ENCODE results near the gene ZDHHC18. TPM values are rescaled to one million over a fixed set of nuclear protein-coding genes. Genes with fewer than 3 reads are reported as not detected.
"Not testable (repeated sequence)": the region's sequence is repeated elsewhere in the genome, so short reads cannot be mapped to it uniquely, and the experiment has no call there.

The ZDHHC18 gene
- total and polyA plus RNA-seq, 9 donors: 8.4 to 20.2 (median 16.3) TPM

DNA sequence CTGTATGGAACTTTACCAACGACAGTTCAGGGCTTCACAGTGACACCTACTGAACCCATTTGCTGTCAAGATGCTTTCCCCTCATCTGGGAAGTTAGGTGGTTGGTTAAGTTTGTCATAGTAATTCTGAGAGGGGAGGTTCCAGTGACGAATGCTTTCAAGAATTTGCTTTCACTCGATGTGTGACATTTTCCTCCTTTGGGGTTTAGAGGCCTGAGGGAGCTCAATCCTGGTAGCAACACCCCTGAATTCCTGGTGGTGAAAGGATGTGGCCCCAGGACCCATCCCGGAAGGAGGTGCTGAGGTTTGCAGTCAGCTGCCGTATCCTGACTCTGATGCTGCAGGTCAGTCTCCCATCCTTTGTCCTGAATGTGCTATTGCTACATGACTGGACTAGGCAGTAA lies 35.9 kb upstream of the ZDHHC18 start:
- WGBS (ENCODE audit: insufficient coverage): 59% methylated on average over 3 of the region's 5 CpGs
- no peak overlapping the region for H3K4me3 ChIP-seq (ENCODE audit: low read length)
- no peak for DNase-seq
- no peak overlapping the region for H3K27ac ChIP-seq (ENCODE audit: low read length)
- no peaks in the 10 kb centered on the region for H3K9me3 ChIP-seq (replicated peaks; ENCODE audit: control insufficient read depth, low read depth, low read length)
- peaks cover 36% of the 10 kb centered on the region for H3K4me1 ChIP-seq (ENCODE audit: control insufficient read depth, insufficient read depth, low read length)
- no peaks in the 10 kb centered on the region for H3K27me3 ChIP-seq (ENCODE audit: control insufficient read depth, insufficient read depth, low read length)
- H3K36me3 ChIP-seq (ENCODE audit: control insufficient read depth, insufficient read depth, low read length): peaks cover 27% of the 10 kb centered on the region

DNA sequence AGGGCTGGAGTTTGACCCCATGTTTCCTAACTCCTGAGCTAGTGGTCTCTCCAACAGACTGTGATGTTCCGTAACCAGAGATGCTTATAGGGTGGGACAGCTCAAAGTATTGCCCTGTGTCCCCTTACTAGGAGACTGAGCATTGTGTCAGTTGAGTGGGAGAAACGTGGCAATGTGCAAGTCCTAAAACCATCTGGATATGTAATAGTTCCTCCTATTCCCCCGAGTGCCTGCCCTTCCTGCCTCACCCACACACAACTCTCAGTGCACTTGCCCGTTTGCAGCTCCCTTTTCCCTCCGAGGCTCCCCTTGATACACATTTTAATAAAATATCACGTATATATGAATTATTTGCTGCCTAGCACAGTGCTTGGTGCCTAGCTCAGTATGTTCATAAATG lies 35.3 kb upstream of the ZDHHC18 start:
- no peak overlapping the region for H3K27ac ChIP-seq (ENCODE audit: low read length)

DNA sequence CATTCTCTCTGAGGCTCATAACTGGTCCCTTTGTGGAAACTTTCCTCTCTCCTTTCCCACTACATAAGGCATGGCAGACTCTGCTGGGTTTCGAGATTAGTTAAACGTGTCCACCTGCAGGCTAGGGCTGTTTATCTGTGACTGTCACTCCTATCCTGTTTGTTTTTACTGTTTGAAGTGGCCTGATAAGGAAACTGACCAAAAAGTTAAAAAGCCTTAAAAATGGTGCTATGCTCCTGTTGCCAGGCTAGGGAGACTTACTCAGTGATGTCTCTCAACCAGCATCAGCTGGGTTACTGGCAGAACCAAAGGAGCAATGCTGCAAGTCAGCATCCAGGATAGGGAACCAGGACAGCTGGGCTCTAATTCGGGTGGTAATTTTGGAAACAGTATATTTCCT lies 34.9 kb upstream of the ZDHHC18 start:
- Histone ChIP-seq H3K9me3 (replicated peaks; ENCODE audit: control insufficient read depth, low read depth, low read length) (no peaks in the 10 kb centered on the region), H3K4me1 (ENCODE audit: control insufficient read depth, insufficient read depth, low read length) (peaks cover 26% of the 10 kb centered on the region), H3K4me3 (ENCODE audit: low read length) (no peak overlapping the region), H3K36me3 (ENCODE audit: control insufficient read depth, insufficient read depth, low read length) (peaks cover 27% of the 10 kb centered on the region), H3K27me3 (ENCODE audit: control insufficient read depth, insufficient read depth, low read length) (no peaks in the 10 kb centered on the region), H3K27ac (ENCODE audit: low read length) (no peak overlapping the region)
- 29% methylated on average over 1 of the region's 3 CpGs for WGBS (ENCODE audit: insufficient coverage)
- DNase-seq: no peak

More for the DNA sequence above, 35.3 kb upstream of the ZDHHC18 start:
- peaks cover 27% of the 10 kb centered on the region for H3K36me3 ChIP-seq (ENCODE audit: control insufficient read depth, insufficient read depth, low read length)
- no peaks in the 10 kb centered on the region for H3K27me3 ChIP-seq (ENCODE audit: control insufficient read depth, insufficient read depth, low read length)
- H3K9me3 ChIP-seq (replicated peaks; ENCODE audit: control insufficient read depth, low read depth, low read length): no peaks in the 10 kb centered on the region
- no peak for DNase-seq
- H3K4me3 ChIP-seq (ENCODE audit: low read length): no peak overlapping the region
- peaks cover 30% of the 10 kb centered on the region for H3K4me1 ChIP-seq (ENCODE audit: control insufficient read depth, insufficient read depth, low read length)
- 100% methylated on average over 1 of the region's 6 CpGs for WGBS (ENCODE audit: insufficient coverage)

DNA sequence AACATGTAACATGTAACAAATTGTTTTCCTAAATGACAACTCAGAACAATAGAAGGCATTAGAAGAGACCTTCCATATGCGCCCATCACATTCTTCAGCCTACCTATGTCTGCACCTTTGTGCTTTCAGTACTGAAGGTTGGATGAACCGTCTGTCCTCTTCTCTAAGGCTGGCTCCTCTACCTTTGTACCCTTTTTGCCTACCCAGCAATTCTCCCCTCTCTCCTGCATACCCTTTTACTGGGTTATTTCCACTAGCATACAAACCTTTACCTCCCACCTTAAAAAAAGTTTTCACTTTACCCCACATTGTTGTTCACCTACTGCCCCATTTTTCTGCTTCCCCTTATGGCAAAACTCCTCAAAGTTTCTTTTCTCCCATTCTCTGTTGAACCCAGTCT lies 33.6 kb upstream of the ZDHHC18 start:
- Histone ChIP-seq H3K4me3 (ENCODE audit: low read length) (no peak overlapping the region), H3K9me3 (replicated peaks; ENCODE audit: control insufficient read depth, low read depth, low read length) (no peaks in the 10 kb centered on the region), H3K27ac (ENCODE audit: low read length) (no peak overlapping the region), H3K27me3 (ENCODE audit: control insufficient read depth, insufficient read depth, low read length) (no peaks in the 10 kb centered on the region), H3K4me1 (ENCODE audit: control insufficient read depth, insufficient read depth, low read length) (peaks cover 19% of the 10 kb centered on the region), H3K36me3 (ENCODE audit: control insufficient read depth, insufficient read depth, low read length) (peaks cover 27% of the 10 kb centered on the region)
- no peak for DNase-seq
- 86% methylated on average over 2 of the region's 2 CpGs for WGBS (ENCODE audit: insufficient coverage)

DNA sequence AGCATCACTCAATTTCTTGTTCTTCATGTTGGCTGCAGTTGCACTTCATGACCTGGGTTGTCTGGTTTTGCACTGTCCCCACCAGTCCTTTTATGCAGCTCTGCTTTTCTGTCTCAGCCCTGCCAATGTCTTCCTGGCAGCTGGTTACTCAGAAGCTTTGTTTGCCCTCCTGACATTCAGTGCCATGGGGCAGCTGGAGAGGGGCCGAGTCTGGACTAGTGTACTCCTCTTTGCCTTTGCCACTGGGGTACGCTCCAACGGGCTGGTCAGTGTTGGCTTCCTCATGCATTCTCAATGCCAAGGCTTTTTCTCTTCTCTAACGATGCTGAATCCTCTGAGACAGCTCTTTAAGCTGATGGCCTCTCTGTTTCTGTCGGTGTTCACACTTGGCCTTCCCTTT lies 32.1 kb upstream of the ZDHHC18 start:
- no peak for DNase-seq
- Histone ChIP-seq H3K27ac (ENCODE audit: low read length) (no peak overlapping the region), H3K4me1 (ENCODE audit: control insufficient read depth, insufficient read depth, low read length) (peaks cover 17% of the 10 kb centered on the region), H3K36me3 (ENCODE audit: control insufficient read depth, insufficient read depth, low read length) (peaks cover 27% of the 10 kb centered on the region), H3K27me3 (ENCODE audit: control insufficient read depth, insufficient read depth, low read length) (no peaks in the 10 kb centered on the region), H3K9me3 (replicated peaks; ENCODE audit: control insufficient read depth, low read depth, low read length) (no peaks in the 10 kb centered on the region), H3K4me3 (ENCODE audit: low read length) (no peak overlapping the region)
- WGBS (ENCODE audit: insufficient coverage): 93% methylated on average over 5 of the region's 5 CpGs

DNA sequence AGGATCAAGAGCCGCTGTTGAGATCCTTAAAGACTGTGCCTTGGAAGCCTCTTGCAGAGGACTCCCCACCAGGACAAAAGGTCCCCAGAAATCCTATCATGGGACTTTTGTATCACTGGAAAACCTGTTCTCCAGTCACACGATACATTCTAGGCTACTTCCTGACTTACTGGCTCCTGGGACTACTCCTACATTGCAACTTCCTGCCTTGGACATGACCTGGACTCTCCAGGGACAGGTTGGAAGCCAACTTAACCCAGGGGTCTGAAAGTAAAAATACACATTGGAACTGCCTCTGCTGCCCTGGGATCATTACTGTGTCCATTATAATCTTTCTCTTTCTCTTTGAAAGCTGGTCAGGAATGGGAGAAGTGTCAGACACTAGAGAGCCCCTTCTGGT lies 28.9 kb upstream of the ZDHHC18 start:
- 40% methylated on average over 1 of the region's 2 CpGs for WGBS (ENCODE audit: insufficient coverage)
- no peak overlapping the region for H3K4me3 ChIP-seq (ENCODE audit: low read length)

DNA sequence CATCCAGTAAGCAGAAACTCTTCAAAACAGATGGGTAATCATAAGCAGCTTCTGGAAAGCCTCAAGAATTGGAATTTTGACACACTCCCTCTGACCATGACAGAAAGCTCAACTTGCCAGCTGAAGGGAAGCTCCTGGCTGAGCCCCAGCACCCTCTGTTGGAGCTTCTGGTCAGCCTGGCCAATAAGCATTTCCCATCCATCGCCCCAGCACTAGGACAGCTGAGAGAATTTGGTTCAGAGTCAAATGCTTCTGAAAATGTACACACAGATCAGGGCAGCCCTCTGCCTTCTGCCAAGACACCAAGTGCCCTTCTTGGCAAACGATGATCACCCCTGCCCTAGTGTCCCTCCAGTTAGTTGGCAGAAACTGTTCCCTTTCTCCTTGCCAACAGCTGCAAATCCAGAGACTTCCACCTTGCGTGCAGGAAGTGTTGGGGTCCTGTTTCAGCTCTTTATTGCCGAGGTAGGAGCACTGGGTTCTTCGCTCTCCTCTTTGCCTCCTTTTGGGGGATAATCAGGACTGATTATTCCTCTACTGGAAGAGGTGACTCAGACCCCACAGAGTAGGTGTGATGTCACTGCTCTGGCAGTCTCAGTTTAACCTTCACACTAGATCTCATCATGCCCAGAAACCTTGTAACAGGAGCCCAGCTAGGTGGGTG lies 26.9 kb upstream of the ZDHHC18 start:
- H3K4me3 ChIP-seq (ENCODE audit: low read length): no peak overlapping the region
- peak; percentile 94 for DNase-seq
- 0% methylated on average over 1 of the region's 5 CpGs for WGBS (ENCODE audit: insufficient coverage)
- no peaks in the 10 kb centered on the region for H3K27me3 ChIP-seq (ENCODE audit: control insufficient read depth, insufficient read depth, low read length)
- no peaks in the 10 kb centered on the region for H3K9me3 ChIP-seq (replicated peaks; ENCODE audit: control insufficient read depth, low read depth, low read length)
- H3K27ac ChIP-seq (ENCODE audit: low read length): peak overlapping the region; percentile 93
- H3K36me3 ChIP-seq (ENCODE audit: control insufficient read depth, insufficient read depth, low read length): peaks cover 7% of the 10 kb centered on the region
- peaks cover 21% of the 10 kb centered on the region for H3K4me1 ChIP-seq (ENCODE audit: control insufficient read depth, insufficient read depth, low read length)

More for the DNA sequence above, 28.9 kb upstream of the ZDHHC18 start:
- peak; percentile 31 for DNase-seq
- Histone ChIP-seq H3K36me3 (ENCODE audit: control insufficient read depth, insufficient read depth, low read length) (peaks cover 23% of the 10 kb centered on the region), H3K27ac (ENCODE audit: low read length) (peak overlapping the region; percentile 31), H3K27me3 (ENCODE audit: control insufficient read depth, insufficient read depth, low read length) (no peaks in the 10 kb centered on the region), H3K4me1 (ENCODE audit: control insufficient read depth, insufficient read depth, low read length) (peaks cover 21% of the 10 kb centered on the region), H3K9me3 (replicated peaks; ENCODE audit: control insufficient read depth, low read depth, low read length) (no peaks in the 10 kb centered on the region)

DNA sequence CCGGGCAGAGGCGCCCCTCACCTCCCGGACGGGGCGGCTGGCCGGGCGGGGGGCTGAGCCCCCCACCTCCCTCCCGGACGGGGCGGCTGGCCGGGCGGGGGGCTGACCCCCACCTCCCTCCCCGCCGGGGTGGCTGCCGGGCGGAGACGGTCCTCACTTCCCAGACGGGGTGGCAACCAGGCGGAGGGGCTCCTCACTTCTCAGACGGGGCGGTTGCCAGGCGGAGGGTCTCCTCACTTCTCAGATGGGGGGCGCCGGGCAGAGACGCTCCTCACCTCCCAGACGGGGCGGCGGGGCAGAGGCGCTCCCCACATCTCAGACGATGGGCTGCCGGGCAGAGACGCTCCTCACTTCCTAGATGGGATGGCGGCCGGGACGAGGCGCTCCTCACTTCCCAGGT lies 22.6 kb upstream of the ZDHHC18 start:
- not testable (repeated sequence) for H3K9me3 ChIP-seq (replicated peaks; ENCODE audit: control insufficient read depth, low read depth, low read length); H3K36me3 ChIP-seq (ENCODE audit: control insufficient read depth, insufficient read depth, low read length); DNase-seq; H3K27ac ChIP-seq (ENCODE audit: low read length); H3K4me3 ChIP-seq (ENCODE audit: low read length); H3K27me3 ChIP-seq (ENCODE audit: control insufficient read depth, insufficient read depth, low read length)
- 97% methylated on average over 15 of the region's 36 CpGs for WGBS (ENCODE audit: insufficient coverage)
- peaks cover 13% of the 10 kb centered on the region for H3K4me1 ChIP-seq (ENCODE audit: control insufficient read depth, insufficient read depth, low read length)

DNA sequence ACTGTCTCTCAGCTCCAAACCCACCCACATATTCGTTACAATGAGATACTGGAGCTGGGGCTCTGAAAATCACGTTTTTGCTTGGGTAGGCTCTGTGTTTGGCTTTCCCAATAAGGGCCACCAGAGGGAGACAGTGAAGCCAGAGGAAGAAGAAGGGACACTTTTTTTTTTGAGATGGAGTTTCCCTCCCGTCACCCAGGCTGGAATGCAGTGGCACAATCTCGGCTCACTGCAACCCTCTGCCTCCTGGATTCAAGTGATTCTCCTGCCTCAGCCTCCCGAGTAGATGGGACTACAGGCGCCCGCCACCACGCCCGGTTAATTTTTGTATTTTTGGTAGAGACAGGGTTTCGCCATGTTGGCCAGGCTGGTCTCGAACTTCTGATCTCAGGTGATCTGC lies 16.4 kb upstream of the ZDHHC18 start:
- not testable (repeated sequence) for H3K36me3 ChIP-seq (ENCODE audit: control insufficient read depth, insufficient read depth, low read length)

DNA sequence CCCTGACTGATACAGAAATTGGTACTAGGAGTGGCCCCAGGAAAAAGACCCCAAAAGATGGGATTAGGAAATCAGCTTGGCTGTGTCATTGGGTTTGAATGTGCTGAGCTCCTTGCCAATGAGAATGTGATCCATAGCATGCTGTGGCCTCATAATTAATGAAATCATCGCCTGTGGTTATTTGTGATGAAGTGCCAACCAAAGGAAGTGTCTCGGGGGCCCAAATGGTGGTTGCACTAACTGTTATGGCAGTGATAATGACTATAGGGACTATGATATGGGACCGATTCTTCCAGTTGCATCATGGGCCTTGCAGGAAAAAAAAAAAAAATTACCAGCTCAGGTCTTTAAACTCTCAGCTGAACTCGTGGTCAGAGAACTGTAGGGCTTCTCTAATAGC lies 15.4 kb upstream of the ZDHHC18 start:
- H3K27me3 ChIP-seq (ENCODE audit: control insufficient read depth, insufficient read depth, low read length): no peaks in the 10 kb centered on the region
- 88% methylated on average over 2 of the region's 4 CpGs for WGBS (ENCODE audit: insufficient coverage)
- no peaks in the 10 kb centered on the region for H3K36me3 ChIP-seq (ENCODE audit: control insufficient read depth, insufficient read depth, low read length)
- H3K4me3 ChIP-seq (ENCODE audit: low read length): no peak overlapping the region
- no peak for DNase-seq
- no peaks in the 10 kb centered on the region for H3K9me3 ChIP-seq (replicated peaks; ENCODE audit: control insufficient read depth, low read depth, low read length)
- H3K4me1 ChIP-seq (ENCODE audit: control insufficient read depth, insufficient read depth, low read length): no peaks in the 10 kb centered on the region
- no peak overlapping the region for H3K27ac ChIP-seq (ENCODE audit: low read length)

More for the DNA sequence above, 16.4 kb upstream of the ZDHHC18 start:
- not testable (repeated sequence) for H3K4me1 ChIP-seq (ENCODE audit: control insufficient read depth, insufficient read depth, low read length); H3K4me3 ChIP-seq (ENCODE audit: low read length); H3K9me3 ChIP-seq (replicated peaks; ENCODE audit: control insufficient read depth, low read depth, low read length); H3K27me3 ChIP-seq (ENCODE audit: control insufficient read depth, insufficient read depth, low read length); H3K27ac ChIP-seq (ENCODE audit: low read length)
- peak; percentile 78 for DNase-seq
- WGBS (ENCODE audit: insufficient coverage): 50% methylated on average over 2 of the region's 11 CpGs

DNA sequence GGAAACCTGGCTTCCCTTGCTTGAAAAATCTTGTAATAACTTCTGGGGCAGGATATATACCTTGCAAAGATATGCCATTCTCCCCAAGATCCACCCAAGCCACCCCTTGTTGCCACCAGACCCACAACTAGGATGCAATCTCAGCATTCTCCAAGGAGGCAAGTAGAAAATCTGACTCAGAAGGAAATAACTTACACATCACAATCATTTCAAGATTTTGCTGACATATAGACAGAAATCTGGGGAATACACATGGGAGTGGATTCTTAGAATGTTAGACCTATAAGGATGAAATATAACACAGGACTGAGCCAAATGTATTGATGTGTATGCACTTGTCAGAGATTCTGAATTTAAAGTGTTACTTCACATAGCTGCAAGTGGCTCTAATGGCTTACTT lies 14.8 kb upstream of the ZDHHC18 start:
- Histone ChIP-seq H3K27ac (ENCODE audit: low read length) (no peak overlapping the region), H3K4me3 (ENCODE audit: low read length) (no peak overlapping the region), H3K36me3 (ENCODE audit: control insufficient read depth, insufficient read depth, low read length) (no peaks in the 10 kb centered on the region), H3K4me1 (ENCODE audit: control insufficient read depth, insufficient read depth, low read length) (no peaks in the 10 kb centered on the region), H3K9me3 (replicated peaks; ENCODE audit: control insufficient read depth, low read depth, low read length) (no peaks in the 10 kb centered on the region), H3K27me3 (ENCODE audit: control insufficient read depth, insufficient read depth, low read length) (no peaks in the 10 kb centered on the region)
- DNase-seq: no peak

Measured in muscle of leg (tissue), 11 donors.